WTC11 (cell line): ENCODE data around the gene SLC30A2.

Experiments
- ETV6 ChIP-seq: sonication (generic); formaldehyde crosslinking; IDR thresholded peaks from 2 replicates; pipeline ENCODE4 v1.8.1; 2022; ENCODE audit warnings: mild to moderate bottlenecking, missing genetic modification reagents
- SMAD3 ChIP-seq: sonication (generic); formaldehyde crosslinking; IDR thresholded peaks from 2 replicates; pipeline ENCODE4 v1.8.0; 2022; ENCODE audit warnings: missing genetic modification reagents, mild to moderate bottlenecking, borderline replicate concordance
- ZNF317 ChIP-seq: sonication (generic); formaldehyde crosslinking; IDR thresholded peaks from 2 replicates; pipeline ENCODE4 v1.8.1; 2023; ENCODE audit warnings: low read depth, mild to moderate bottlenecking, moderate library complexity, missing genetic modification reagents, borderline replicate concordance
- TF ChIP-seq, protein P1 (sequence below): sonication (generic); formaldehyde crosslinking; IDR thresholded peaks from 2 replicates; pipeline ENCODE4 v1.8.1; 2023; ENCODE audit warnings: mild to moderate bottlenecking, missing genetic modification reagents, moderate library complexity
- TF ChIP-seq, protein P2 (sequence below): fragments of 200-600 bp; IDR thresholded peaks from 2 replicates; pipeline ENCODE4 v1.8.0; 2022; ENCODE audit warnings: antibody characterized with exemption
- TF ChIP-seq, protein P3 (sequence below): sonication (generic); formaldehyde crosslinking; conservative IDR thresholded peaks from 2 replicates; pipeline ENCODE4 v1.8.1; 2023; ENCODE audit warnings: mild to moderate bottlenecking, low read depth, missing genetic modification reagents, moderate library complexity
- TF ChIP-seq, protein P4 (sequence below): sonication (generic); formaldehyde crosslinking; IDR thresholded peaks from 2 replicates; pipeline ENCODE4 v1.8.0; 2022; ENCODE audit warnings: mild to moderate bottlenecking, missing genetic modification reagents
- TF ChIP-seq, protein P5 (sequence below): fragments of 250-450 bp; sonication (Bioruptor Pico); IDR thresholded peaks from 2 replicates; pipeline ENCODE4 v1.9.0; 2021; ENCODE audit warnings: mild to moderate bottlenecking, borderline replicate concordance

DNA sequence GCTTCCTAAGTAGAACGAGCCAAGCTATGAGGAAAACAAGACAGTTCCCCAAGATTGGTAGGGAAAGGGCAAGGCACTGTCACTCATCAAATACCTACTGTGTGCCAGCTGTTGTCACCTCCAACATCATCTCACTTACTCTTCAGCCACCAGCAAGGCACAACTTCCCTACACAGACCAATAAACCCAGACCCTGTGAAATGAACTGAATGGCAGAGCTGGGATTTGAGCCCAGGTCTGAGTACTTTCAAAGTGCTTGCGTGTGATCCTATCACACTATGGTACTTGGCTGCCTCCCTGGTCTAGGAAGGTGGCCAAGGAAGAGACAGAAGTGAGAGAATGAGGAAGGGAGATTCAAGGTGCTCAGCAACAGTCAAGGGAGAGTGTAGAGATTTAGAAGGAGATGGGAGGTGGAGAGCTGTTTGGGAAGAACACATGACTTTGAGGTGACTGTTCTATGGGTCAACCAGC, 38.2 kb upstream of the SLC30A2 start:
- TF ChIP-seq, protein P1, sequence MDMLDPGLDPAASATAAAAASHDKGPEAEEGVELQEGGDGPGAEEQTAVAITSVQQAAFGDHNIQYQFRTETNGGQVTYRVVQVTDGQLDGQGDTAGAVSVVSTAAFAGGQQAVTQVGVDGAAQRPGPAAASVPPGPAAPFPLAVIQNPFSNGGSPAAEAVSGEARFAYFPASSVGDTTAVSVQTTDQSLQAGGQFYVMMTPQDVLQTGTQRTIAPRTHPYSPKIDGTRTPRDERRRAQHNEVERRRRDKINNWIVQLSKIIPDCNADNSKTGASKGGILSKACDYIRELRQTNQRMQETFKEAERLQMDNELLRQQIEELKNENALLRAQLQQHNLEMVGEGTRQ (CRISPR knock-in tag) = no peak
- TF ChIP-seq, protein P2, sequence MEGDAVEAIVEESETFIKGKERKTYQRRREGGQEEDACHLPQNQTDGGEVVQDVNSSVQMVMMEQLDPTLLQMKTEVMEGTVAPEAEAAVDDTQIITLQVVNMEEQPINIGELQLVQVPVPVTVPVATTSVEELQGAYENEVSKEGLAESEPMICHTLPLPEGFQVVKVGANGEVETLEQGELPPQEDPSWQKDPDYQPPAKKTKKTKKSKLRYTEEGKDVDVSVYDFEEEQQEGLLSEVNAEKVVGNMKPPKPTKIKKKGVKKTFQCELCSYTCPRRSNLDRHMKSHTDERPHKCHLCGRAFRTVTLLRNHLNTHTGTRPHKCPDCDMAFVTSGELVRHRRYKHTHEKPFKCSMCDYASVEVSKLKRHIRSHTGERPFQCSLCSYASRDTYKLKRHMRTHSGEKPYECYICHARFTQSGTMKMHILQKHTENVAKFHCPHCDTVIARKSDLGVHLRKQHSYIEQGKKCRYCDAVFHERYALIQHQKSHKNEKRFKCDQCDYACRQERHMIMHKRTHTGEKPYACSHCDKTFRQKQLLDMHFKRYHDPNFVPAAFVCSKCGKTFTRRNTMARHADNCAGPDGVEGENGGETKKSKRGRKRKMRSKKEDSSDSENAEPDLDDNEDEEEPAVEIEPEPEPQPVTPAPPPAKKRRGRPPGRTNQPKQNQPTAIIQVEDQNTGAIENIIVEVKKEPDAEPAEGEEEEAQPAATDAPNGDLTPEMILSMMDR = no peak
- TF ChIP-seq ETV6 (CRISPR knock-in tag) (no peak), SMAD3 (no peak), ZNF317 (CRISPR knock-in tag) (no peak)
- TF ChIP-seq, protein P3, sequence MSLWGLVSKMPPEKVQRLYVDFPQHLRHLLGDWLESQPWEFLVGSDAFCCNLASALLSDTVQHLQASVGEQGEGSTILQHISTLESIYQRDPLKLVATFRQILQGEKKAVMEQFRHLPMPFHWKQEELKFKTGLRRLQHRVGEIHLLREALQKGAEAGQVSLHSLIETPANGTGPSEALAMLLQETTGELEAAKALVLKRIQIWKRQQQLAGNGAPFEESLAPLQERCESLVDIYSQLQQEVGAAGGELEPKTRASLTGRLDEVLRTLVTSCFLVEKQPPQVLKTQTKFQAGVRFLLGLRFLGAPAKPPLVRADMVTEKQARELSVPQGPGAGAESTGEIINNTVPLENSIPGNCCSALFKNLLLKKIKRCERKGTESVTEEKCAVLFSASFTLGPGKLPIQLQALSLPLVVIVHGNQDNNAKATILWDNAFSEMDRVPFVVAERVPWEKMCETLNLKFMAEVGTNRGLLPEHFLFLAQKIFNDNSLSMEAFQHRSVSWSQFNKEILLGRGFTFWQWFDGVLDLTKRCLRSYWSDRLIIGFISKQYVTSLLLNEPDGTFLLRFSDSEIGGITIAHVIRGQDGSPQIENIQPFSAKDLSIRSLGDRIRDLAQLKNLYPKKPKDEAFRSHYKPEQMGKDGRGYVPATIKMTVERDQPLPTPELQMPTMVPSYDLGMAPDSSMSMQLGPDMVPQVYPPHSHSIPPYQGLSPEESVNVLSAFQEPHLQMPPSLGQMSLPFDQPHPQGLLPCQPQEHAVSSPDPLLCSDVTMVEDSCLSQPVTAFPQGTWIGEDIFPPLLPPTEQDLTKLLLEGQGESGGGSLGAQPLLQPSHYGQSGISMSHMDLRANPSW (CRISPR knock-in tag) = no peak
- TF ChIP-seq, protein P4, sequence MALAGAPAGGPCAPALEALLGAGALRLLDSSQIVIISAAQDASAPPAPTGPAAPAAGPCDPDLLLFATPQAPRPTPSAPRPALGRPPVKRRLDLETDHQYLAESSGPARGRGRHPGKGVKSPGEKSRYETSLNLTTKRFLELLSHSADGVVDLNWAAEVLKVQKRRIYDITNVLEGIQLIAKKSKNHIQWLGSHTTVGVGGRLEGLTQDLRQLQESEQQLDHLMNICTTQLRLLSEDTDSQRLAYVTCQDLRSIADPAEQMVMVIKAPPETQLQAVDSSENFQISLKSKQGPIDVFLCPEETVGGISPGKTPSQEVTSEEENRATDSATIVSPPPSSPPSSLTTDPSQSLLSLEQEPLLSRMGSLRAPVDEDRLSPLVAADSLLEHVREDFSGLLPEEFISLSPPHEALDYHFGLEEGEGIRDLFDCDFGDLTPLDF = no peak
- TF ChIP-seq, protein P5, sequence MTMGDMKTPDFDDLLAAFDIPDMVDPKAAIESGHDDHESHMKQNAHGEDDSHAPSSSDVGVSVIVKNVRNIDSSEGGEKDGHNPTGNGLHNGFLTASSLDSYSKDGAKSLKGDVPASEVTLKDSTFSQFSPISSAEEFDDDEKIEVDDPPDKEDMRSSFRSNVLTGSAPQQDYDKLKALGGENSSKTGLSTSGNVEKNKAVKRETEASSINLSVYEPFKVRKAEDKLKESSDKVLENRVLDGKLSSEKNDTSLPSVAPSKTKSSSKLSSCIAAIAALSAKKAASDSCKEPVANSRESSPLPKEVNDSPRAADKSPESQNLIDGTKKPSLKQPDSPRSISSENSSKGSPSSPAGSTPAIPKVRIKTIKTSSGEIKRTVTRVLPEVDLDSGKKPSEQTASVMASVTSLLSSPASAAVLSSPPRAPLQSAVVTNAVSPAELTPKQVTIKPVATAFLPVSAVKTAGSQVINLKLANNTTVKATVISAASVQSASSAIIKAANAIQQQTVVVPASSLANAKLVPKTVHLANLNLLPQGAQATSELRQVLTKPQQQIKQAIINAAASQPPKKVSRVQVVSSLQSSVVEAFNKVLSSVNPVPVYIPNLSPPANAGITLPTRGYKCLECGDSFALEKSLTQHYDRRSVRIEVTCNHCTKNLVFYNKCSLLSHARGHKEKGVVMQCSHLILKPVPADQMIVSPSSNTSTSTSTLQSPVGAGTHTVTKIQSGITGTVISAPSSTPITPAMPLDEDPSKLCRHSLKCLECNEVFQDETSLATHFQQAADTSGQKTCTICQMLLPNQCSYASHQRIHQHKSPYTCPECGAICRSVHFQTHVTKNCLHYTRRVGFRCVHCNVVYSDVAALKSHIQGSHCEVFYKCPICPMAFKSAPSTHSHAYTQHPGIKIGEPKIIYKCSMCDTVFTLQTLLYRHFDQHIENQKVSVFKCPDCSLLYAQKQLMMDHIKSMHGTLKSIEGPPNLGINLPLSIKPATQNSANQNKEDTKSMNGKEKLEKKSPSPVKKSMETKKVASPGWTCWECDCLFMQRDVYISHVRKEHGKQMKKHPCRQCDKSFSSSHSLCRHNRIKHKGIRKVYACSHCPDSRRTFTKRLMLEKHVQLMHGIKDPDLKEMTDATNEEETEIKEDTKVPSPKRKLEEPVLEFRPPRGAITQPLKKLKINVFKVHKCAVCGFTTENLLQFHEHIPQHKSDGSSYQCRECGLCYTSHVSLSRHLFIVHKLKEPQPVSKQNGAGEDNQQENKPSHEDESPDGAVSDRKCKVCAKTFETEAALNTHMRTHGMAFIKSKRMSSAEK = no peak
